GM12892 (cell line): ENCODE results near the gene PITPNC1.

Experiments
- POLR2AphosphoS5 ChIP-seq: IDR thresholded peaks from 2 replicates; pipeline ENCODE4 v1.6.1; 2011; ENCODE audit warnings: low read depth, low read length, control low read depth
- TAF1 ChIP-seq: IDR thresholded peaks from 2 replicates; pipeline ENCODE4 v1.6.1; 2011; ENCODE audit warnings: low read depth, mild to moderate bottlenecking, control low read depth, low read length, borderline replicate concordance

- TF ChIP-seq TAF1 (no peak), POLR2AphosphoS5 (no peak)
Observed at GRCh38 chr17:67679225-67679624, 302.1 kb downstream of the PITPNC1 start.
